ENCODE results near the gene CCND1.

The CCND1 gene

DNA sequence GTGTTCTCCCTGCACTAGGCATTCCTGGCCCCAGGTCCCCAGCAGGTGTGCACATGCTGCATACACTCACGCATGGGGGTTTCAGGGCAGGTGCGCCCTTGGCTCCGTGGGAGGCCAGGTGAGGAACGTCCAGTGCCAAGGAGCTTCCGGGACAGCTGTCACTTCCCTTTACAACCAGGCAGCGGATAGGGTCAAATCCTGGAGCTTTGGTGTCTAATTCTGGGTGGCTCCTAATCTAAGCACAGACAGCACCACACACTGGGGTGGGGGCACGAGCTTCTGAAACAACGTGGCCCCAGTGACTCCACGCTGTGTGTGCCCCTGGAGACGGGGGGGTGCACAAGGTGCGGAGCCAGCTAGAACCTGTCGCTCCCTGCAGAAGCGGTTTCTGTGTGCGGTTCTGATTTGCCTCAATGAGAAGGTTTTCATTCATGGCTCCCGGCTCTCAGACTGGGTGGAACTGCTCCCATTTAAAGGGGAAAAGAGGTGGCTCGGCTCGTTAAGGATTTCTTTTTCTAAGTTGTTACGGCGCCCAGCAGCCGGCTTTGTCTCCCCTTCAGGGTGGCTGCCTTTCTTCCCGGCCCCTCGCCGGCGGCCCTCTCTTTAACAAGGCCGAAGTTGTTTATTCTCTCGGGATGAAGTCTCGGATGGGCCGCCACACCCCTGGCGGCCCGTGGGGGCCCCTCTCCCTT lies 5.0 kb downstream of the CCND1 start:
- Histone ChIP-seq H3K27ac (ENCODE audit: low read depth, low read length) (no peak overlapping the region), H3K4me3 (ENCODE audit: low read length) (no peak overlapping the region), H3K27me3 (ENCODE audit: control insufficient read depth, insufficient read depth, low read length) (no peaks in the 10 kb centered on the region), H3K9ac (ENCODE audit: low read length) (no peak overlapping the region), H3K4me1 (ENCODE audit: control insufficient read depth, insufficient read depth, low read length) (peaks cover 15% of the 10 kb centered on the region), H3K36me3 (ENCODE audit: control insufficient read depth, insufficient read depth, low read length) (peaks cover 4% of the 10 kb centered on the region)

DNA sequence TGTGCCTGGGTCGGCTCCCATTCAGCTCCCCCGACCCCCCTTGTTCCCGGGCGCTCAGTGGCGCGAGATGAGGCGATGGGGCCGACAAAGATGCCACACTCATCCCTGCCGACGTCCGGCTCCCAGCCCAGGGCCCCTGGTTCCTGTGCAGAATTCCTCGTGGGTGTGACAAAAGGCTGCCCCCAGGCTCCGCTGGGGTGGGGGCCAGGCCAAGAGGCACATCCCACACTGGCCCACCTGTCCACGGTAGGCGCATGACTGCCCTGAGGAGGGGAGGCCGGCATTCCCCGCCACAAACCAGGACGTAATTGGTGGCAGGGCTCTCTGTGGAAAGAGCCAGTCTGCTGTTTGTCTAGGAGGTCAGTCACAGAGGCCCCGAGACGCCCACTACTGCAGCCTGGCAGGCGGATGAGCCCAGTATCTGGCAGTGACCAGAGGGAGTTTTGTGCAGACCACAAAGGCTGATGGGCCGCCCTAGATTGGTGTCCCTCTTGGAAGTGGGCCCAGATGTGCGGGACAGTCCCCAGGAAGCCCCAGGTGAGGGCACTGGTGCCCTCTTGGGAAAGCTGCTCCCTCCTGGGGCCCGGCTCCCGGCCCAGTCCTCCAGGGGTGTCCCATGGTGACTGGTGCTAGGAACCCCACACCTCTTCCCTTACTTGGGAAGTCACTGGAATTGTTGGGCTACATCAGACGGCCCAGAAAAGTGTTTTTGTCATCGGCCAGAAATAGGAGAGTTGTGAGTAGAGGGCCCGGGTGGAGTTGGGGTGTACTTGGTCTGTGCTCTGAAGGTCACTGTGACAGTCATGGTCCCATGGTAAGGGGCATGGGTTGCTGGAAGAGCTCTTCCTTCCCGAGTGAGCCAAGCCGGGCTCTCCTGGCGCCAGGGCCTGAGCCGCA lies 5.8 kb downstream of the CCND1 start:
- no peak overlapping the region for H3K27ac ChIP-seq (ENCODE audit: low read depth, low read length)
- H3K4me3 ChIP-seq (ENCODE audit: low read length) = no peak overlapping the region
- no peak overlapping the region for H3K9ac ChIP-seq (ENCODE audit: low read length)
- H3K36me3 ChIP-seq (ENCODE audit: control insufficient read depth, insufficient read depth, low read length) = peaks cover 4% of the 10 kb centered on the region
- H3K27me3 ChIP-seq (ENCODE audit: control insufficient read depth, insufficient read depth, low read length) = no peaks in the 10 kb centered on the region
- H3K4me1 ChIP-seq (ENCODE audit: control insufficient read depth, insufficient read depth, low read length) = peaks cover 15% of the 10 kb centered on the region

DNA sequence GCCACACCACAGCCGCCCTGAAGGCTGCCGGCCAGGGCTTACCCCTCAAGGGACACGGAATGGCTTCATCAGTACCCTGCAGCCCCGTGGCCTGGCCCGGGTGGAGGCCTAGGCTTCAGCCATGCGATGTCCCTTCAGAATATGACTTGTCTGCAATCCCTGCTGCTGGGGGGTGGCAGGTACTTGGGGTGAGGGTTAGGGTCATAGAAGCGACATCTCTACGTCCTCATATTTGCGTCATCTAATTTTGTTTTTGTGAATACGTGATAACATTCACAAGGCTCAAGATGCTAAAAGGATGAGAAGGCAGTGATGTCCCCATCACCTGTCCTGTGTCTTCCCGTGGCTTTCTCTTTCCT lies 6.4 kb downstream of the CCND1 start:
- Histone ChIP-seq H3K9ac (ENCODE audit: low read length) (no peak overlapping the region), H3K4me1 (ENCODE audit: control insufficient read depth, insufficient read depth, low read length) (peaks cover 15% of the 10 kb centered on the region), H3K27me3 (ENCODE audit: control insufficient read depth, insufficient read depth, low read length) (no peaks in the 10 kb centered on the region), H3K27ac (ENCODE audit: low read depth, low read length) (no peak overlapping the region), H3K4me3 (ENCODE audit: low read length) (no peak overlapping the region), H3K36me3 (ENCODE audit: control insufficient read depth, insufficient read depth, low read length) (peaks cover 4% of the 10 kb centered on the region)

DNA sequence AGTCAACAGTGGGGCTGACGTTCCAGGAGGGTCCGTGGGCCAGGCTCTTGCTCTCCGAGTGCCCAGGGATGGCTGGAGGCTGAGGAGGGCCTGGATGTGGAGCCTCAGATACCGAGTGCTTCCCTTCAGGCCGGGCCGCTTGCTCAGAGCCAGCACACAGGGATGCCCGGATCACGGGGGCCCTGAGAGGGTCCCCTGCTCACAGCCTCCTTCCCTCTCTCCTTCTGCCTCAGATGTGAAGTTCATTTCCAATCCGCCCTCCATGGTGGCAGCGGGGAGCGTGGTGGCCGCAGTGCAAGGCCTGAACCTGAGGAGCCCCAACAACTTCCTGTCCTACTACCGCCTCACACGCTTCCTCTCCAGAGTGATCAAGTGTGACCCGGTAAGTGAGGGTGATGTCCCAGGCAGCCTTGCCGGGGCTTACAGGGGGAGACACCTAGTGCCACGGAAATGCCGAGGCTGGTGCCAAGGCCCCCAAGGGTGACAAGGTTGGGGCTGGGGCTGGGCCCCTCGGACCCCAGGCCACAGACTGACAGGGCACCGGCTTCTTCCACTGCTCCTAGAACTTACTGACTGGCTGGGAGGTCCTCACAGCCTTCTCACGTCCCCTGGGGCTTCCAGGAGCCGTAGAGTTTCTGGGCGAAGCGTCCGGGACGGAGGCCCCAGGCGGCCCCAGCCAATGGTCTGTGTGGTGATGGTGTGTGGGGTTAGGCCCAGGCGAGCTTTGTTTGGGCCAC lies 7.0 kb downstream of the CCND1 start:
- Histone ChIP-seq H3K27me3 (ENCODE audit: control insufficient read depth, insufficient read depth, low read length) (no peaks in the 10 kb centered on the region), H3K36me3 (ENCODE audit: control insufficient read depth, insufficient read depth, low read length) (peaks cover 4% of the 10 kb centered on the region), H3K4me1 (ENCODE audit: control insufficient read depth, insufficient read depth, low read length) (peaks cover 15% of the 10 kb centered on the region), H3K27ac (ENCODE audit: low read depth, low read length) (no peak overlapping the region), H3K9ac (ENCODE audit: low read length) (no peak overlapping the region), H3K4me3 (ENCODE audit: low read length) (no peak overlapping the region)

DNA sequence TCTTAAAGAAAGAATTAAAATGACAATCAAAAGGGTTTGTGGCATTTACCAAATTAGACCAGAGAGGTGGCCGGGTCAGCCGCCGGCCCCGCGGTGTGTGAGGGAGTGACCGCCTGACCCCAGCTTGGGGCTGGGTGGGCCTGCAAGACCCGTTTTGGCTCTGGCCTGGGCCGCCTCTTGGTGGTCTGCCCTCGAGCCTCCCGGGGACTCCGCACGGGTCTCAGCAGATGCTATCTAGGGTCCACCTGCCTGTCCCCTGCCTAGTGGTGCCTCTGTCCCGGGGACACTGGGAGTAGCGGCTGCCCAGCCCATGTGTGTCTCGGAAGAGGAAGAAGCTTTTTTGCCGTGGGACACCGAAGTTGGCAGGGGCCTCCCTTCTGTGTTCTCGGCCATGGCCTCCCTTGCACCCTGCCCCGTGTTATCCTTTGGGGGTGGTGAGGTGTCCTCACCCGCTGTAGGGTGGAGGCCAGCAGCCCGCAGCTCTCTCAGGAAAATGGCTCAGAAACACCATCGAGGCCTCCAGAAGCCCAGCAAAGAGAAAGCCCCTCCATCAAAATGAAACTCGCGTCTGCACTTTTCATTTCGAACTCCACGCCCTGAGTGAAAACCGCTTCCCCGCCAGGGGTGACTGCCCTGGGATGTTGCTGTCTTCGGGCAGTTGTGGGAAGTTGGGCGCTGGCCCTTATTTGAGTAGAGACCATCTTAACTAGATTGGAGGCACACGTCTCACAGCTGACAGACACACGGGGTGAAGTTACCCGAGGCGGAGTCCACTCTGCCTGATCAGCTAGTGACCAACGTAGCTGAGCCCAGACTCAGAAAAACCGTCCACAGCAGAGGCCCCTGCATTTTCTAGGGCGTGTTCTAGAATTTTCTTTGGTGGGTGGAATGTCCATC lies 8.0 kb downstream of the CCND1 start:
- Histone ChIP-seq H3K9ac (ENCODE audit: low read length) (no peak overlapping the region), H3K27me3 (ENCODE audit: control insufficient read depth, insufficient read depth, low read length) (no peaks in the 10 kb centered on the region), H3K4me1 (ENCODE audit: control insufficient read depth, insufficient read depth, low read length) (peaks cover 11% of the 10 kb centered on the region), H3K36me3 (ENCODE audit: control insufficient read depth, insufficient read depth, low read length) (peaks cover 4% of the 10 kb centered on the region), H3K4me3 (ENCODE audit: low read length) (no peak overlapping the region), H3K27ac (ENCODE audit: low read depth, low read length) (no peak overlapping the region)

DNA sequence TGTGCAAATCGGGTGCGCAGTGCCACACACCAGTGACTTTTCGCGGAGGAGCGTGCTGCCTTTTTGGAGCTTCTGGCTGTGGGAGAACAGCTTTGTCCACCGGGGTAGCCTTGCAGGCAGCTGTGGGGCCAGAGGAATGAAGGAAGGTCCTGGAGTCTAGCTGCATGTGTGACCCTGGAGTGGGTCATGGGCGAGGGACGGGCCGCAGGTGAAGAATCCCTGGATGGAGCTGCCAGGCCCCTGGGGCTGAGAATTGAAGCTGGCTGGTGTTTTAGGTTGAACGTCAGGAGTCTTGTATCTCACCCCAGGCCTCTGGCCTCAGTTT lies 8.6 kb downstream of the CCND1 start:
- Histone ChIP-seq H3K9ac (ENCODE audit: low read length) (no peak overlapping the region), H3K4me3 (ENCODE audit: low read length) (no peak overlapping the region), H3K36me3 (ENCODE audit: control insufficient read depth, insufficient read depth, low read length) (peaks cover 4% of the 10 kb centered on the region), H3K27me3 (ENCODE audit: control insufficient read depth, insufficient read depth, low read length) (no peaks in the 10 kb centered on the region), H3K27ac (ENCODE audit: low read depth, low read length) (no peak overlapping the region), H3K4me1 (ENCODE audit: control insufficient read depth, insufficient read depth, low read length) (peaks cover 5% of the 10 kb centered on the region)

DNA sequence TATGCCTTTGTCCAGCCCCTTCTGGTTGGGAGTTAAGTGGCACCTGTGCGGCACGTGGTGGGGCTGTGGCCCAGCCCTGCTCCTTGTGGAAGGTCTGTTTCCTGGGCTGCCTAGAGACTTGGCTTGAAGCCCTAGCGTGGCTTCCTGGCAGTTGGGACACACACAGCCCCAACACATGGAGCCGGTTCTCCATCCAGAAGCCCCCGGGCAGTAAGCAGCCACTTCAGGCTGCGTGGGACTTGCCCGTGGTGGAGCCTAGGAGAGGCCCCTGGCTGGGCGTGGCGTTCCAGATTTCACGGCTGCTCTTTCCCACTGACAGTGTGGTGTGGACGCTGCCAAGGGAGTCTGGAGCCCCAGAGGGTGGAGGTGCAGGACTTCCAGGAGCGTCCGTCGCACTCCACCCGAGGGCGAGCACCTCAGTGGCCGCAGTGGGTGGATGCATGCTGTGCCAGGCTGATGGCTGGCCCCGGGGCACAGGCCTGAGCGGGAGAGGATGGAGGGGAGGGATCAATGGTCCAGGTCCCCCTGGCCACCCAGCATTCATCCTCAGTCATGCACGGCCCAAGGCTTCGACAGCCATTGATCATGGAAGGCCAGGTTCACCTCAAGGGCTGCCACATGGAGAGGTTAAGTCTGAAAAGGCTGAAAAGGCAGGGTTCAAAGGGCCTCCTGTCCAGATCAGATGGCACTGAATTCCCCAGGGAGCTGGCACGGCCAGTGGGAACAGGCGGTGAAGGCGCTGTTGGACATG lies 9.3 kb downstream of the CCND1 start:
- H3K9ac ChIP-seq (ENCODE audit: low read length) = no peak overlapping the region
- H3K27ac ChIP-seq (ENCODE audit: low read depth, low read length) = no peak overlapping the region
- H3K27me3 ChIP-seq (ENCODE audit: control insufficient read depth, insufficient read depth, low read length) = no peaks in the 10 kb centered on the region
- no peaks in the 10 kb centered on the region for H3K4me1 ChIP-seq (ENCODE audit: control insufficient read depth, insufficient read depth, low read length)
- peaks cover 4% of the 10 kb centered on the region for H3K36me3 ChIP-seq (ENCODE audit: control insufficient read depth, insufficient read depth, low read length)
- H3K4me3 ChIP-seq (ENCODE audit: low read length) = no peak overlapping the region

DNA sequence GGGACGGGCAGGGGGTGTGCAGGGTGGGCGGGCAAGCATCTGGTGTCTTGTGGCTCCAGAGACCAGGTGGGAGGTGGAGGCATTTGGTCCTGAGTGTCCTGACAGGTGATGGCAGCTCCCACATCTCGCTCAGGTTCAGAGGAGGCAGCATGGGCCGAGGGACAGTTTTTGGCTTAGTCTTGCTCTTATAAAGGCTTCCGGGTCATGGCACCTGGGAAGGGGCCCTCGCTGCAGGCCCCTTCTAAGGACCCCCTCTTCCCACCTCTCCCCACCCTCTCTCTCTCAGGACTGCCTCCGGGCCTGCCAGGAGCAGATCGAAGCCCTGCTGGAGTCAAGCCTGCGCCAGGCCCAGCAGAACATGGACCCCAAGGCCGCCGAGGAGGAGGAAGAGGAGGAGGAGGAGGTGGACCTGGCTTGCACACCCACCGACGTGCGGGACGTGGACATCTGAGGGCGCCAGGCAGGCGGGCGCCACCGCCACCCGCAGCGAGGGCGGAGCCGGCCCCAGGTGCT lies 9.9 kb downstream of the CCND1 start:
- Histone ChIP-seq H3K27me3 (ENCODE audit: control insufficient read depth, insufficient read depth, low read length) (no peaks in the 10 kb centered on the region), H3K36me3 (ENCODE audit: control insufficient read depth, insufficient read depth, low read length) (peaks cover 2% of the 10 kb centered on the region), H3K4me3 (ENCODE audit: low read length) (no peak overlapping the region), H3K9ac (ENCODE audit: low read length) (no peak overlapping the region), H3K4me1 (ENCODE audit: control insufficient read depth, insufficient read depth, low read length) (no peaks in the 10 kb centered on the region), H3K27ac (ENCODE audit: low read depth, low read length) (no peak overlapping the region)

DNA sequence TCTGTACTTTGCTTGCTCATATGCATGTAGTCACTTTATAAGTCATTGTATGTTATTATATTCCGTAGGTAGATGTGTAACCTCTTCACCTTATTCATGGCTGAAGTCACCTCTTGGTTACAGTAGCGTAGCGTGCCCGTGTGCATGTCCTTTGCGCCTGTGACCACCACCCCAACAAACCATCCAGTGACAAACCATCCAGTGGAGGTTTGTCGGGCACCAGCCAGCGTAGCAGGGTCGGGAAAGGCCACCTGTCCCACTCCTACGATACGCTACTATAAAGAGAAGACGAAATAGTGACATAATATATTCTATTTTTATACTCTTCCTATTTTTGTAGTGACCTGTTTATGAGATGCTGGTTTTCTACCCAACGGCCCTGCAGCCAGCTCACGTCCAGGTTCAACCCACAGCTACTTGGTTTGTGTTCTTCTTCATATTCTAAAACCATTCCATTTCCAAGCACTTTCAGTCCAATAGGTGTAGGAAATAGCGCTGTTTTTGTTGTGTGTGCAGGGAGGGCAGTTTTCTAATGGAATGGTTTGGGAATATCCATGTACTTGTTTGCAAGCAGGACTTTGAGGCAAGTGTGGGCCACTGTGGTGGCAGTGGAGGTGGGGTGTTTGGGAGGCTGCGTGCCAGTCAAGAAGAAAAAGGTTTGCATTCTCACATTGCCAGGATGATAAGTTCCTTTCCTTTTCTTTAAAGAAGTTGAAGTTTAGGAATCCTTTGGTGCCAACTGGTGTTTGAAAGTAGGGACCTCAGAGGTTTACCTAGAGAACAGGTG lies 11.1 kb downstream of the CCND1 start:
- Histone ChIP-seq H3K27me3 (ENCODE audit: control insufficient read depth, insufficient read depth, low read length) (no peaks in the 10 kb centered on the region), H3K4me3 (ENCODE audit: low read length) (no peak overlapping the region), H3K27ac (ENCODE audit: low read depth, low read length) (no peak overlapping the region), H3K36me3 (ENCODE audit: control insufficient read depth, insufficient read depth, low read length) (peaks cover 2% of the 10 kb centered on the region), H3K4me1 (ENCODE audit: control insufficient read depth, insufficient read depth, low read length) (no peaks in the 10 kb centered on the region), H3K9ac (ENCODE audit: low read length) (no peak overlapping the region)

DNA sequence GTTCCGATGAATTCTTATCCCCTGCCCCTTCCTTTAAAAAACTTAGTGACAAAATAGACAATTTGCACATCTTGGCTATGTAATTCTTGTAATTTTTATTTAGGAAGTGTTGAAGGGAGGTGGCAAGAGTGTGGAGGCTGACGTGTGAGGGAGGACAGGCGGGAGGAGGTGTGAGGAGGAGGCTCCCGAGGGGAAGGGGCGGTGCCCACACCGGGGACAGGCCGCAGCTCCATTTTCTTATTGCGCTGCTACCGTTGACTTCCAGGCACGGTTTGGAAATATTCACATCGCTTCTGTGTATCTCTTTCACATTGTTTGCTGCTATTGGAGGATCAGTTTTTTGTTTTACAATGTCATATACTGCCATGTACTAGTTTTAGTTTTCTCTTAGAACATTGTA lies 12.0 kb downstream of the CCND1 start:
- no peak overlapping the region for H3K9ac ChIP-seq (ENCODE audit: low read length)
- peaks cover 1% of the 10 kb centered on the region for H3K36me3 ChIP-seq (ENCODE audit: control insufficient read depth, insufficient read depth, low read length)
- H3K4me3 ChIP-seq (ENCODE audit: low read length) = no peak overlapping the region
- no peaks in the 10 kb centered on the region for H3K27me3 ChIP-seq (ENCODE audit: control insufficient read depth, insufficient read depth, low read length)
- no peak overlapping the region for H3K27ac ChIP-seq (ENCODE audit: low read depth, low read length)
- H3K4me1 ChIP-seq (ENCODE audit: control insufficient read depth, insufficient read depth, low read length) = no peaks in the 10 kb centered on the region
